Mesothelial cell of epicardium (in vitro differentiated cells): ENCODE results near the gene IDUA. TPM values are rescaled to one million over a fixed set of nuclear protein-coding genes. Genes with fewer than 3 reads are reported as not detected.

Experiments
- DNase-seq, 2 experiments: peaks; one replicate each; pipeline ENCODE4 v3.0.0; 2021; ENCODE audit warnings: low spot score in 2 of 2; ENCODE audit not compliant: unreplicated experiment in 2 of 2
- H3K27ac Mint-ChIP-seq: 2 replicates; pipeline ENCODE4 v1.8.0; 2021; ENCODE audit warnings: mixed read lengths
- H3K27me3 Mint-ChIP-seq: 2 replicates; pipeline ENCODE4 v1.8.0; 2021; ENCODE audit warnings: low read depth, mixed read lengths
- H3K36me3 Mint-ChIP-seq: 2 replicates; pipeline ENCODE4 v1.8.0; 2021; ENCODE audit warnings: mixed read lengths
- H3K4me1 Mint-ChIP-seq: 2 replicates; pipeline ENCODE4 v1.8.0; 2021; ENCODE audit warnings: mixed read lengths
- H3K4me3 Mint-ChIP-seq: 2 replicates; pipeline ENCODE4 v1.8.0; 2021; ENCODE audit warnings: mild to moderate bottlenecking, moderate library complexity, mixed read lengths
- H3K9me3 Mint-ChIP-seq: 2 replicates; pipeline ENCODE4 v1.8.0; 2021; ENCODE audit warnings: mixed read lengths
- CTCF ChIP-seq: fragments of 200-600 bp; sonication (generic); IDR thresholded peaks from one replicate; pipeline ENCODE4 v1.5.0; 2021; ENCODE audit warnings: antibody characterized with exemption; ENCODE audit not compliant: unreplicated experiment
- total RNA-seq: library from RNA; stranded (reverse); gene quantifications from 3 replicates; pipeline ENCODE4 v1.2.1, GENCODE V29; 2021

The IDUA gene
- total RNA-seq, 1 donor from 2014 or later, result 68.6 TPM

GRCh38 chr4:955161-955921 is 31.5 kb upstream of the IDUA start:
- H3K27me3 Mint-ChIP-seq, result no peaks in the 10 kb centered on the region
- no peaks in the 10 kb centered on the region for H3K9me3 Mint-ChIP-seq
- peaks cover 12% of the 10 kb centered on the region for H3K36me3 Mint-ChIP-seq
- TF ChIP-seq CTCF, result no peak
- DNase-seq, result no peak
- H3K4me1 Mint-ChIP-seq, result no peaks in the 10 kb centered on the region
- no peak overlapping the region for H3K4me3 Mint-ChIP-seq
- H3K27ac Mint-ChIP-seq, result no peak overlapping the region

GRCh38 chr4:955931-956381 is 30.9 kb upstream of the IDUA start:
- H3K36me3 Mint-ChIP-seq, result peaks cover 12% of the 10 kb centered on the region
- H3K4me1 Mint-ChIP-seq, result no peaks in the 10 kb centered on the region
- H3K27me3 Mint-ChIP-seq, result no peaks in the 10 kb centered on the region
- no peak for TF ChIP-seq CTCF
- H3K27ac Mint-ChIP-seq, result no peak overlapping the region
- H3K4me3 Mint-ChIP-seq, result no peak overlapping the region
- DNase-seq, result no peak
- no peaks in the 10 kb centered on the region for H3K9me3 Mint-ChIP-seq

GRCh38 chr4:956531-957230 is 30.2 kb upstream of the IDUA start:
- Mint-ChIP-seq H3K4me3 (no peak overlapping the region), H3K9me3 (no peaks in the 10 kb centered on the region), H3K36me3 (peaks cover 12% of the 10 kb centered on the region), H3K27ac (no peak overlapping the region), H3K27me3 (no peaks in the 10 kb centered on the region), H3K4me1 (no peaks in the 10 kb centered on the region)
- TF ChIP-seq CTCF, result no peak
- no peak for DNase-seq

GRCh38 chr4:957231-957580 is 29.6 kb upstream of the IDUA start:
- no peak for DNase-seq
- Mint-ChIP-seq H3K4me3 (no peak overlapping the region), H3K4me1 (no peaks in the 10 kb centered on the region)

GRCh38 chr4:957581-958313 is 29.1 kb upstream of the IDUA start:
- Mint-ChIP-seq H3K27ac (no peak overlapping the region), H3K27me3 (no peaks in the 10 kb centered on the region), H3K36me3 (peaks cover 12% of the 10 kb centered on the region), H3K4me1 (no peaks in the 10 kb centered on the region), H3K9me3 (no peaks in the 10 kb centered on the region), H3K4me3 (no peak overlapping the region)
- TF ChIP-seq CTCF, result no peak
- no peak for DNase-seq

More at GRCh38 chr4:957231-957580, 29.6 kb upstream of the IDUA start:
- Mint-ChIP-seq H3K9me3 (no peaks in the 10 kb centered on the region), H3K27me3 (no peaks in the 10 kb centered on the region), H3K27ac (no peak overlapping the region), H3K36me3 (peaks cover 12% of the 10 kb centered on the region)
- TF ChIP-seq CTCF, result no peak
